Activated naive CD4-positive, alpha-beta T cell treated with anti-CD3 and anti-CD28 coated beads, Interleukin-2, amount 50 U/mL, for 72 hours (primary cell): ENCODE measurements around the gene TBC1D20. TPM values are rescaled to one million over a fixed set of nuclear protein-coding genes. Genes with fewer than 3 reads are reported as not detected.

Experiments
- ATAC-seq, 2 donors: fragments of 150-1000 bp; cut with Tn5 transposase; 2 replicates each; pipeline ENCODE4 v1.10.0; 2021; ENCODE audit warnings: mild to moderate bottlenecking in 2 of 2, moderate library complexity in 2 of 2
- DNase-seq, 2 donors: peaks; one replicate each; pipeline ENCODE4 v3.0.0; 2021 to 2022; ENCODE audit warnings: low spot score in 2 of 2
- H3K27ac Mint-ChIP-seq, 2 donors: one replicate each; pipeline ENCODE4 v1.8.0; 2022; ENCODE audit warnings: mild to moderate bottlenecking in 2 of 2, mixed read lengths in 2 of 2
- H3K36me3 Mint-ChIP-seq, 2 donors: one replicate each; pipeline ENCODE4 v1.8.0; 2022; ENCODE audit warnings: mixed read lengths in 2 of 2
- H3K9me3 Mint-ChIP-seq, 2 donors: one replicate each; pipeline ENCODE4 v1.8.0; 2022; ENCODE audit warnings: mixed read lengths in 2 of 2
- total RNA-seq, 2 donors: library from RNA; stranded (reverse); gene quantifications; one replicate each; pipeline ENCODE4 v1.2.3, GENCODE V29; 2022

The TBC1D20 gene
- total RNA-seq, 2 donors from 2014 or later, result 20.2 to 23.9 TPM

GRCh38 chr20:432677-433299 lies 29.5 kb downstream of the TBC1D20 start:
- peaks cover 13 to 38% of the 10 kb centered on the region in 2 donors for H3K36me3 Mint-ChIP-seq
- ATAC-seq (no peak), DNase-seq (no peak)
- no peaks in the 10 kb centered on the region for H3K9me3 Mint-ChIP-seq
- peak overlapping the region; percentile 85 to 97 for H3K27ac Mint-ChIP-seq

DNA sequence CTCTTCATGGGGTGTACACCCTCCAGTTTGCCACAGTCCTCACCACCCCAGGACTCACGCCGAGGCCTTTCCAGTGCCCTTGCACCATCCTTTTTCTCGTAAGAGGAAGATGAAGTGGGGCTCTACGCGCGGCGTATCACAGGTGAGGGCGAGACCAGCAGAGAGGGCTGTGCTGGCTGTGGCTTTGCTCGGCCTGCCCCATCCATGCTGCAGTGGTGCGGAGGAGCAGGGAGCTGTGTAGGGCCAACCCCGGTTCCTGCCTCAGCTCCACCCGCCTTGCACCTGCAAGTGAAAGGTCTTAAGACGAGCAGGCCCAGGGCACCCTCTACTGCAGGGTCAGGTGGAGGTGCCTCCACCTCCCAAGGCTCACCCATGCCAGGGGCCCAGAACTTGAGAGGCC lies 30.1 kb downstream of the TBC1D20 start:
- no peaks in the 10 kb centered on the region for H3K9me3 Mint-ChIP-seq
- H3K27ac Mint-ChIP-seq, result peak overlapping the region; percentile 85 to 90
- peaks cover 10 to 35% of the 10 kb centered on the region in 2 donors for H3K36me3 Mint-ChIP-seq
- no peak for ATAC-seq
- no peak for DNase-seq

- DNase-seq, result no peak
- peaks cover 9 to 26% of the 10 kb centered on the region in 2 donors for H3K36me3 Mint-ChIP-seq
- ATAC-seq, result no peak
- H3K27ac Mint-ChIP-seq, result peak overlapping the region in 1 of 2 donors; percentile 88
- no peaks in the 10 kb centered on the region for H3K9me3 Mint-ChIP-seq
Measured at GRCh38 chr20:431012-431904, 31.1 kb downstream of the TBC1D20 start.

- DNase-seq (no peak), ATAC-seq (no peak)
- Mint-ChIP-seq H3K9me3 (no peaks in the 10 kb centered on the region), H3K36me3 (peaks cover 9 to 17% of the 10 kb centered on the region in 2 donors), H3K27ac (peak overlapping the region in 1 of 2 donors; percentile 88)
Measured at GRCh38 chr20:430091-430999, 32.0 kb downstream of the TBC1D20 start.

GRCh38 chr20:428658-429200 lies 33.6 kb downstream of the TBC1D20 start:
- H3K36me3 Mint-ChIP-seq, result peaks cover 9 to 22% of the 10 kb centered on the region in 2 donors
- no peak for DNase-seq
- no peak for ATAC-seq
- H3K27ac Mint-ChIP-seq, result no peak overlapping the region
- no peaks in the 10 kb centered on the region for H3K9me3 Mint-ChIP-seq

DNA sequence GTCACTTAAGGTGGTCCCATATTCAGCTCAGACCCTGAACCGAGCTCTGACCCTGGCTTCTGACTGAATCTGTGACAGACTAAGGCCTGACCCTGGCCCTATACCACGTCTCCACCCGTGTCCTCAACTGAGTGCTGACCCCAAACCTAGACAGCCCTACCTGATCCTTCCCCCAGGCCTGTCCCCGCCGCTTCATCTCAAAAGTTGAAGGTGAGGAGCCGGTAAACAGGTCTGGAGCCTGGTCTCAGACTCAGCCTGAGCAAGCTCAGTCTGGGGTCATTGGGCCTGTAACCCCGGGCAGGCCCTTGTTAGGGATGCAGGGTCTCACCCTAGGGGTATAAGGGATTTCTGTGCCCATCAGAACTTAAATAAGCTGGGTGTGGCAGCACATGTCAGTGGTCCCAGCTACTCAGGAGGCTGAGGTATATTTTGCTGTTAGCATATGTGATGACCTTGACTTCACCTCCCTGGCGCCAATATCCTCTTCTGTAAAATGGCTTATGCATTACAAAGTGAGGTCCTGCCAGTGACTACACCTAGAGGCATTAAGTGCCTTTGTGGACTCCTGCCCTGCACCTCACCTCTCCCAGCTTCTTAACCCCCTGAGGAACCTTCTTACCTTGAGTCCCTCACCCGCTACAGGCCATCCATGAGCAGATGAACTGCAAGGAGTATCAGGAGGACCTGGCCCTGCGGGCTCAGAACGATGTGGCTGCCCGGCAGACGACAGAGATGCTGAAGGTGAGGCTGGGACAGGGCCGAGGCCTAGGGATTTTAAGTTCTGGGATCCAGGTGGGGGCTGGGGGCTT lies 34.3 kb downstream of the TBC1D20 start:
- ATAC-seq (no peak), DNase-seq (no peak)
- Mint-ChIP-seq H3K27ac (peak overlapping the region in 1 of 2 donors; percentile 90), H3K9me3 (no peaks in the 10 kb centered on the region), H3K36me3 (peaks cover 9 to 25% of the 10 kb centered on the region in 2 donors)

DNA sequence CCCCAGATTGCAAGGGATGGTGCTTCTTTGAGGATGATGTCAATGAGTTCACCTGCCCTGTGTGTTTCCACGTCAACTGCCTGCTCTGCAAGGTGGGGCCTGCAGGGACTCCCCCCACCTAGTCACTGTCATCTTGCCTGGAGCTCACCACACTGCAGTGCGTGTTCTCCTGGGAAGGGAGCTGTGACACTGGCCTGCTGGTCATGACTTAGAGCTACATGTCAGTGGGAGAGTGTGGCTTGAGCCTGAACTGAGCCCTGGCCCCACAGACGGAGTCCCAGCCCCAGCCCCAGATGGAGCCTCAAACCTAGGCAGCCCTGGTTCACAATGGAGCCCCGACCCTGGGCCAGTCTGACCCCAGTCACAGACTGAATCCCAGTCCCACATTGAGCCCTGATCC lies 34.9 kb downstream of the TBC1D20 start:
- H3K36me3 Mint-ChIP-seq, result peaks cover 9 to 27% of the 10 kb centered on the region in 2 donors
- DNase-seq, result no peak
- peak in 1 of 2 donors; percentile 21 for ATAC-seq
- H3K9me3 Mint-ChIP-seq, result no peaks in the 10 kb centered on the region
- no peak overlapping the region for H3K27ac Mint-ChIP-seq

DNA sequence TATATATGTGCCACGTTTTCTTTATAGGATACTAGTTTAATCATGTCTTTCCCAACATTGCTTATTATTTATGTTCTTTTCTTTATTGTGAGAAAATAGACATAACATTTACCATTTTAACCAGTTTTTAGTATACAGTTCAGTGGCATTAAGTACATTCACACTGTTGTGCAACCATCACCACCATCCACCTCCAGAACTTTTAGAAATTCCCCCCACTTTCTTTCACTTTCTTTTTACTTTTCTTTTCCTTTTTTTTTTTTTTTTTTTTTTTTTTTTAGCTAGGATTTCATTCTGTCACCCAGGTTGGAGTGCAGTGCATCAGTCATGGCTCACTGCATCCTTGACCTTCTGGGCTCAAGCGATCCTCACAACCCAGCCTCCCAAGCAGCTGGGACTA lies 35.8 kb downstream of the TBC1D20 start:
- ATAC-seq (no peak), DNase-seq (no peak)
- Mint-ChIP-seq H3K36me3 (peaks cover 9 to 33% of the 10 kb centered on the region in 2 donors), H3K27ac (no peak overlapping the region), H3K9me3 (no peaks in the 10 kb centered on the region)

DNA sequence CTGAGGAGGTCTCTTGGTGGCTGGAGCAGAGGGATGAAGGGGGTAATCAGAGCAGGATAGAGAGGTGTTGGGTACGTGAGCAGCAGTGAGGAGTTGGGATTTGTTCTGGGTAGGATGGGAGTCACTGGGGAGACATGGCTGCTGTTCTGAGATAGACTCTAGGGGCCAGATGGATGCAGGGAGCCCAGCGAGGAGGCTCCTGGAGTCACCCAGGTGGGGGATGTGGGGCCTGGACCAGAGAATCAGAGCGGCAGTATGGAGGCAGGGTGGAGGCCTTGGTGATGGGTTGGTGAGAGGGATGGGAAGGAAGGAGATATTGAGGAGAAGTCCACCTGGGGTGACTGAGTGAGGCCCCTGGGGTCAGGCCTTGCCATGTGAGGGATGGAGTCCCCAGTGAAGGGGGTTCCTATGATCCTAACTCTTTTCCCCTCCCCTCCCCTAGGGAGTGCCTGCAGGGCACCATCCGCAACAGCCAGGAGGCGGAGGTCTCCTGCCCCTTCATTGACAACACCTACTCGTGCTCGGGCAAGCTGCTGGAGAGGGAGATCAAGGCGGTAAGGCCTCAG lies 40.6 kb downstream of the TBC1D20 start:
- no peak for ATAC-seq
- Mint-ChIP-seq H3K36me3 (peaks cover 0 to 36% of the 10 kb centered on the region in 2 donors), H3K27ac (peak overlapping the region; percentile 51 to 62), H3K9me3 (no peaks in the 10 kb centered on the region)
- no peak for DNase-seq

DNA sequence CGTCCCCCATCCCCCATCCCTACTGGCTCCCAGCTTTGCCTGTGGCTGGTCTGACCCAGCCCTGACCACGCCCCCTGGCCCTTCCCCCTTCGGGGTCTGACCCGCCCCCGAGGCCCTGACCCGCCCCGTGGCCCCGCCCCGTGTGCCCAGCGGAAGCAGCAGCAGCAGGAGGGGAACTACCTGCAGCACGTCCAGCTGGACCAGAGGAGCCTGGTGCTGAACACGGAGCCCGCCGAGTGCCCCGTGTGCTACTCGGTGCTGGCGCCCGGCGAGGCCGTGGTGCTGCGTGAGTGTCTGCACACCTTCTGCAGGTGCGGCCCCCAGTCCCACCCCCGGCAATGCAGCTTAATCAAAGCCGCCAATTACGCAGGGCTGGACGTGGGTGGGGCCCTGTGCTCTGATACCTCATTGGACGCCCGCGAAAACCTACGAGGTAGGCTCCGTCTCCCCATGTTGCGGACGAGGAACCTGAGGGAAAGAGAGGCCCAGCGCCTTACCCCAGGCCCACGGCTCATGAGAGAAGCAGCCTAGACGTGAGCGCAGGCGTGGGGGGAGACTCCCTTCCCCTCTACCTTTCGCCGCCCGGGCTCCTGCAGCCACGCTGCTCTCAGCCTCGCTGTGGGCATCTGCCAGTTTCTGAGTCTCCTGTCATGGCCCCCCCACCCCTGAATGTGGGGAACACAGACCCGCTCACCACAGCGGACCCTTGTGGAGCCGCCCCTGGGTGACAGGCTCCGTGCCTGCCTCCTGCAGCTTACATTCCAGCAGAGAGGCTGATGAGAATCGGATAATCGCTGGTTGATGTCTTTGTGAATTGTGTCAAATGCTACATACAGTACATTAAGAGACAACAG lies 41.4 kb downstream of the TBC1D20 start:
- ATAC-seq, result peak in 1 of 2 donors; percentile 25
- no peaks in the 10 kb centered on the region for H3K9me3 Mint-ChIP-seq
- H3K36me3 Mint-ChIP-seq, result peaks cover 0 to 42% of the 10 kb centered on the region in 2 donors
- peak overlapping the region; percentile 51 to 62 for H3K27ac Mint-ChIP-seq
- no peak for DNase-seq

- Mint-ChIP-seq H3K9me3 (no peaks in the 10 kb centered on the region), H3K36me3 (peaks cover 0 to 50% of the 10 kb centered on the region in 2 donors), H3K27ac (no peak overlapping the region)
- ATAC-seq (peak in 1 of 2 donors; percentile 34), DNase-seq (no peak)
Measured at GRCh38 chr20:420166-420620, 42.1 kb downstream of the TBC1D20 start.

GRCh38 chr20:419556-420165 lies 42.7 kb downstream of the TBC1D20 start:
- peaks cover 0 to 52% of the 10 kb centered on the region in 2 donors for H3K36me3 Mint-ChIP-seq
- peak; percentile 37 to 46 for ATAC-seq

DNA sequence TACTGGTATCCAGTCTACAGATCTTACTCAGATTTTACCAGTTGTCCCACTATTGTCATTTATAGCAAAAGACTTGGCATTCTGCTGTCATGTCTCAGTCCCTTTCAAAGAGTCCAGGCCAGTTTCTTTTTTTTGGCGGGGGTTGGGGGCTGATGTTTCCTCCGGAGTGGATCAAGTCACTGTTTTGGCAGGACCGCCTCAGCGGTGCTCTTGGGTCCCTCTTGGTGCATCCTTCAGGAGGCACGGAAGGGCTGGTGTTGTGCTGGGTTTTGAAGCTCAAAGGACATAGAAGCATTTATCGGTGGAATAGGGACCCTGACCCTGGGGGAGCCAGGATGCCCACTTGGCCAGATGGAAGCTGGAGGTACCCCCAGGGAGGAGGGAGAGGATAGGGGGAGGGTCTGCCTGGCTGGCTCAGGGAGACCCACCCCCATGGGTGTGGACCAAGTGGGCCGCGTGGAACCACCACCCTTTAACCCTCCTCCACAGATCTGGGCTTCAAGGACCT lies 43.4 kb downstream of the TBC1D20 start:
- ATAC-seq, result no peak
- Mint-ChIP-seq H3K36me3 (peaks cover 0 to 45% of the 10 kb centered on the region in 2 donors), H3K9me3 (no peaks in the 10 kb centered on the region), H3K27ac (no peak overlapping the region)
- DNase-seq, result no peak

More at GRCh38 chr20:419556-420165, 42.7 kb downstream of the TBC1D20 start:
- DNase-seq, result no peak
- Mint-ChIP-seq H3K27ac (no peak overlapping the region), H3K9me3 (no peaks in the 10 kb centered on the region)

GRCh38 chr20:417801-418342 lies 44.5 kb downstream of the TBC1D20 start:
- peaks cover 0 to 51% of the 10 kb centered on the region in 2 donors for H3K36me3 Mint-ChIP-seq
- no peak for DNase-seq

More at GRCh38 chr20:417801-418342, 44.5 kb downstream of the TBC1D20 start:
- H3K27ac Mint-ChIP-seq, result no peak overlapping the region
- no peaks in the 10 kb centered on the region for H3K9me3 Mint-ChIP-seq
- no peak for ATAC-seq
